Left ventricle myocardium inferior (tissue), 1 donor: ENCODE data around the gene ASXL3. TPM values are rescaled to one million over a fixed set of nuclear protein-coding genes. Genes with fewer than 3 reads are reported as not detected.

Source experiments
- DNase-seq: peaks from one replicate; pipeline ENCODE4 v3.0.0-alpha.2; 2020
- H3K27ac ChIP-seq: fragments of 200-600 bp; replicated peaks from 2 replicates; pipeline ENCODE4 v1.8.0; 2021
- H3K27me3 ChIP-seq: fragments of 200-600 bp; 2 replicates; pipeline ENCODE4 v1.8.0; 2021; ENCODE audit warnings: low read depth
- H3K36me3 ChIP-seq: fragments of 200-600 bp; 2 replicates; pipeline ENCODE4 v1.8.0; 2021
- H3K4me1 ChIP-seq: fragments of 200-600 bp; 2 replicates; pipeline ENCODE4 v1.8.0; 2021
- H3K4me3 ChIP-seq: fragments of 200-600 bp; 2 replicates; pipeline ENCODE4 v1.8.0; 2021; ENCODE audit warnings: mild to moderate bottlenecking, moderate library complexity
- H3K9me3 ChIP-seq: fragments of 200-600 bp; replicated peaks from 2 replicates; pipeline ENCODE4 v1.8.0; 2021
- CTCF ChIP-seq: fragments of 200-600 bp; IDR thresholded peaks from 2 replicates; pipeline ENCODE4 v1.8.0; 2021; ENCODE audit warnings: antibody characterized with exemption, mild to moderate bottlenecking, borderline replicate concordance
- intact Hi-C: fragments of 100-400 bp; cut with micrococcal nuclease; formaldehyde crosslinking; loops from one replicate; pipeline ENCODE4 v1.11.0; 2022
- total RNA-seq: library from RNA; stranded (reverse); fragmentation: NEBNext Ultra II Directional; extraction: Animal tissue kit (Norgen Biotek cat#: 25700); gene quantifications from one replicate; pipeline ENCODE4 v1.2.1, GENCODE V29; 2021
- donor health status: DM: no; HTN: yes; CAD: no; lungs with severe emphysema.

The ASXL3 gene
- total RNA-seq, 1 donor from 2014 or later, result 6.7 TPM

GRCh38 chr18:33583901-33584300, 5.9 kb downstream of the ASXL3 start:
- intact Hi-C loops, result no loop called here
- H3K27ac ChIP-seq, result peak overlapping the region; percentile 90

GRCh38 chr18:33584548-33585430, 6.8 kb downstream of the ASXL3 start:
- H3K36me3 ChIP-seq, result no peaks in the 10 kb centered on the region
- H3K27ac ChIP-seq, result peak overlapping the region; percentile 90
- no peaks in the 10 kb centered on the region for H3K27me3 ChIP-seq
- intact Hi-C loops, result no loop called here
- DNase-seq, result no peak
- peaks cover 54% of the 10 kb centered on the region for H3K4me1 ChIP-seq
- peaks cover 17% of the 10 kb centered on the region for H3K9me3 ChIP-seq
- peak overlapping the region; percentile 49 for H3K4me3 ChIP-seq
- TF ChIP-seq CTCF, result no peak

More at GRCh38 chr18:33583901-33584300, 5.9 kb downstream of the ASXL3 start:
- no peaks in the 10 kb centered on the region for H3K36me3 ChIP-seq
- DNase-seq, result no peak
- no peak for TF ChIP-seq CTCF
- H3K9me3 ChIP-seq, result peaks cover 17% of the 10 kb centered on the region
- peaks cover 59% of the 10 kb centered on the region for H3K4me1 ChIP-seq
- no peak overlapping the region for H3K4me3 ChIP-seq
- no peaks in the 10 kb centered on the region for H3K27me3 ChIP-seq

- H3K9me3 ChIP-seq, result peaks cover 17% of the 10 kb centered on the region
- no peak for TF ChIP-seq CTCF
- peak overlapping the region; percentile 90 for H3K27ac ChIP-seq
- H3K4me3 ChIP-seq, result peak overlapping the region; percentile 49
- H3K27me3 ChIP-seq, result no peaks in the 10 kb centered on the region
- intact Hi-C loops, result no loop called here
- peaks cover 52% of the 10 kb centered on the region for H3K4me1 ChIP-seq
- H3K36me3 ChIP-seq, result no peaks in the 10 kb centered on the region
- DNase-seq, result no peak
These were observed 7.4 kb downstream of the ASXL3 start for GRCh38 chr18:33585431-33585775.

- Histone ChIP-seq H3K27me3 (no peaks in the 10 kb centered on the region), H3K27ac (no peak overlapping the region), H3K36me3 (no peaks in the 10 kb centered on the region), H3K9me3 (peaks cover 17% of the 10 kb centered on the region), H3K4me1 (peaks cover 29% of the 10 kb centered on the region), H3K4me3 (no peak overlapping the region)
- no peak for TF ChIP-seq CTCF
- intact Hi-C loops, result no loop called here
- DNase-seq, result no peak
These were observed 10.3 kb downstream of the ASXL3 start for GRCh38 chr18:33588361-33588760.

- no peak for TF ChIP-seq CTCF
- DNase-seq, result no peak
- no peak overlapping the region for H3K4me3 ChIP-seq
- H3K36me3 ChIP-seq, result no peaks in the 10 kb centered on the region
- no peaks in the 10 kb centered on the region for H3K27me3 ChIP-seq
- peaks cover 3% of the 10 kb centered on the region for H3K9me3 ChIP-seq
- H3K4me1 ChIP-seq, result no peaks in the 10 kb centered on the region
- H3K27ac ChIP-seq, result no peak overlapping the region
- intact Hi-C loops, result no loop called here
These were observed 15.2 kb downstream of the ASXL3 start for GRCh38 chr18:33593261-33593660.
